ENCODE measurements around the gene BRSK1. TPM values are rescaled to one million over a fixed set of nuclear protein-coding genes. Genes with fewer than 3 reads are reported as not detected.

Gene BRSK1
- total and polyA plus RNA-seq, 10 of the 15 experiments (the other 5 are each of a cell fraction or from before 2014, with no cell fraction given), result 0.03 to 0.76 (median 0.25) TPM; not detected in 4

- no peak overlapping the region for H3K4me2 ChIP-seq (ENCODE audit: control insufficient read depth, insufficient read depth)
- ChIA-PET POLR2A (interaction anchor here (1.7 kb wide), 1 partner anchor 135 kb away, joined by 3 read pairs; the partner anchor contains the start of gene TMEM238), RAD21 (ENCODE audit: unreplicated experiment) (no interaction called here), SMC1A (ENCODE audit: uncharacterized antibody, unreplicated experiment) (interaction anchor here (1.0 kb wide), 1 partner anchor 11 kb away, joined by 3 read pairs; no protein-coding TSS in a partner anchor), CTCF (interaction anchor here (1.0 kb wide), 1 partner anchor 43 kb away, joined by 3 read pairs; no protein-coding TSS in a partner anchor)
- 83% methylated on average over 9 of the region's 9 CpGs for WGBS (ENCODE audit: insufficient coverage, insufficient replicate concordance, low lambda C conversion rate, missing lambda C conversion rate)
- ATAC-seq, result no peak
- in situ Hi-C loops (cut with MboI), result no loop called here
- H3K9me3 ChIP-seq (replicated peaks; ENCODE audit: control insufficient read depth, insufficient read depth, low read length), result no peaks in the 10 kb centered on the region
- peaks cover 3% of the 10 kb centered on the region; the same call in 1 of the 2 replicates for H4K20me1 ChIP-seq (ENCODE audit: control insufficient read depth, insufficient read depth)
- H3K4me1 ChIP-seq (ENCODE audit: control insufficient read depth, insufficient read depth, low read length), result peaks cover 22% of the 10 kb centered on the region
- TF ChIP-seq FOXK2 (IDR thresholded peaks at IDR 0.05), result no peak
- TF ChIP-seq BHLHE40 (IDR thresholded peaks at IDR 0.05; ENCODE audit: borderline replicate concordance in 1 of 2, low read depth in 2 of 2, low read length in 1 of 2), result no peak
- TF ChIP-seq SMC3 (IDR thresholded peaks at IDR 0.05; ENCODE audit: borderline replicate concordance, low read length), result no peak
- H3K27me3 ChIP-seq (replicated peaks in 1 of 2; ENCODE audit: control insufficient read depth in 2 of 2, insufficient read depth in 2 of 2, low read length in 1 of 2), result no peaks in the 10 kb centered on the region
- H3K79me2 ChIP-seq (ENCODE audit: control insufficient read depth, insufficient read depth, low read length), result peaks cover 59% of the 10 kb centered on the region
- intact Hi-C loops (cut with micrococcal nuclease; ENCODE audit: unreplicated experiment), result no loop called here
- peaks cover 19 to 52% of the 10 kb centered on the region in 2 experiments for H3K36me3 ChIP-seq (ENCODE audit: control insufficient read depth in 2 of 2, insufficient read depth in 2 of 2, low read length in 1 of 2)
- BruUV-seq (replicated peaks), result no TSS peak
- H3K9ac ChIP-seq (ENCODE audit: control insufficient read depth, insufficient read depth, low read length), result no peak overlapping the region
- H3K27ac ChIP-seq (ENCODE audit: control insufficient read depth, insufficient read depth), result no peak overlapping the region
- no peak overlapping the region for H2AFZ ChIP-seq (ENCODE audit: control insufficient read depth, low read depth, low read length)
- FAIRE-seq, result no peak
- H3K4me3 ChIP-seq, result no peak overlapping the region
- DNase-seq (ENCODE audit: low read depth, low spot score), result no peak
Observed at GRCh38 chr19:55248704-55249103, 35.1 kb upstream of the BRSK1 start.

GRCh38 chr19:55249841-55250240, 34.0 kb upstream of the BRSK1 start:
- ChIA-PET SMC1A (ENCODE audit: uncharacterized antibody, unreplicated experiment) (no interaction called here), CTCF (interaction anchor here (0.6 kb wide), 1 partner anchor 89 kb away, joined by 3 read pairs; no protein-coding TSS in a partner anchor), RAD21 (ENCODE audit: unreplicated experiment) (no interaction called here), POLR2A (interaction anchor here (0.7 to 1.7 kb wide), 2 partner anchors 41 to 134 kb away, joined by 3 read pairs; partner anchors contain the start of gene TMEM238)
- Histone ChIP-seq H3K79me2 (ENCODE audit: control insufficient read depth, insufficient read depth, low read length) (peaks cover 70% of the 10 kb centered on the region), H4K20me1 (ENCODE audit: control insufficient read depth, insufficient read depth) (peaks cover 3% of the 10 kb centered on the region; the same call in 1 of the 2 replicates), H3K4me1 (ENCODE audit: control insufficient read depth, insufficient read depth, low read length) (peaks cover 22% of the 10 kb centered on the region), H3K27ac (ENCODE audit: control insufficient read depth, insufficient read depth) (no peak overlapping the region), H3K27me3 (replicated peaks in 1 of 2; ENCODE audit: control insufficient read depth in 2 of 2, insufficient read depth in 2 of 2, low read length in 1 of 2) (no peaks in the 10 kb centered on the region), H3K36me3 (ENCODE audit: control insufficient read depth in 2 of 2, insufficient read depth in 2 of 2, low read length in 1 of 2) (peaks cover 12 to 43% of the 10 kb centered on the region in 2 experiments), H2AFZ (ENCODE audit: control insufficient read depth, low read depth, low read length) (no peak overlapping the region), H3K4me3 (no peak overlapping the region), H3K9me3 (replicated peaks; ENCODE audit: control insufficient read depth, insufficient read depth, low read length) (no peaks in the 10 kb centered on the region), H3K9ac (ENCODE audit: control insufficient read depth, insufficient read depth, low read length) (no peak overlapping the region), H3K4me2 (ENCODE audit: control insufficient read depth, insufficient read depth) (no peak overlapping the region)
- WGBS (ENCODE audit: insufficient coverage, insufficient replicate concordance, low lambda C conversion rate, missing lambda C conversion rate), result 74% methylated on average over 11 of the region's 11 CpGs
- in situ Hi-C loops (cut with MboI), result no loop called here
- no TSS peak for BruUV-seq (replicated peaks)
- ATAC-seq (no peak), FAIRE-seq (no peak), DNase-seq (ENCODE audit: low read depth, low spot score) (no peak)
- intact Hi-C loops (cut with micrococcal nuclease; ENCODE audit: unreplicated experiment), result loop anchor here (10.0 kb wide), 1 partner anchor 135 kb away; the partner anchor contains the start of genes RPL28 and TMEM238
- no peak for TF ChIP-seq ELK1 (IDR thresholded peaks at IDR 0.05; ENCODE audit: low read depth, low read length)
- no peak for TF ChIP-seq IKZF1 (conservative IDR thresholded peaks at IDR 0.05)
- TF ChIP-seq ZNF217 (IDR thresholded peaks at IDR 0.05), result no peak
- no peak for TF ChIP-seq HDAC6 (IDR thresholded peaks at IDR 0.05; ENCODE audit: unreplicated experiment)
- TF ChIP-seq KAT2A (conservative IDR thresholded peaks at IDR 0.05; ENCODE audit: control insufficient read depth, low read depth, low read length), result no peak
- TF ChIP-seq ESRRA (IDR thresholded peaks at IDR 0.05; ENCODE audit: low read length), result no peak
- no peak for TF ChIP-seq HDAC2 (IDR thresholded peaks at IDR 0.05)
- TF ChIP-seq EGR1 (IDR thresholded peaks at IDR 0.05; ENCODE audit: borderline replicate concordance in 1 of 2, low read depth in 2 of 2, low read length in 2 of 2), result no peak
- no peak for TF ChIP-seq MTA2 (IDR thresholded peaks at IDR 0.05; ENCODE audit: low read depth)
- no peak for TF ChIP-seq IRF4 (IDR thresholded peaks at IDR 0.05; ENCODE audit: low read depth, low read length)
